ENCODE data around the gene DENND6B.

- TF ChIP-seq CTCF (IDR thresholded peaks at IDR 0.05) (no peak), POLR2A (IDR thresholded peaks at IDR 0.05) (no peak)
Measured at GRCh38 chr22:50312371-50312770, 14.4 kb downstream of the DENND6B start.

Measured in Peyer's patch (tissue), 4 donors.